ENCODE measurements around the gene CENPK.

DNA sequence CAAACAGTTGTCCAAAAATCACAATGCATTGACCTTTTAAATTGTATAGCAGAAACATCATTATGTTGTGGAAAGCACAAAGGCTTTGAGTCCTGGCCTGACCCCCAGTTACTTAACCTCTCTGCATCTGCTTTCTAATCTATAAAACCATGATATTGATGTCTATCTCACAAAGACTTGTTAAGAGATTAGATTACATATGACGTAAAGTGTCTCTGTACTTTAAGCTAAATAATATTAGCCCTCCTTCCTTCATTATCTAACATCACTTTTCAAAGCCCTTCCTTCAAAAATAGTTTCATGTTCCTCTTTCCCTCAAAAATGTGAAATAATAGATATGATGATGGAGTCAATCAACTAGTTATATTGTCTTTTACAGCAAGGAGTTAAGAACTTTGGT, 84.6 kb downstream of the CENPK start:
- TF ChIP-seq, protein P1, sequence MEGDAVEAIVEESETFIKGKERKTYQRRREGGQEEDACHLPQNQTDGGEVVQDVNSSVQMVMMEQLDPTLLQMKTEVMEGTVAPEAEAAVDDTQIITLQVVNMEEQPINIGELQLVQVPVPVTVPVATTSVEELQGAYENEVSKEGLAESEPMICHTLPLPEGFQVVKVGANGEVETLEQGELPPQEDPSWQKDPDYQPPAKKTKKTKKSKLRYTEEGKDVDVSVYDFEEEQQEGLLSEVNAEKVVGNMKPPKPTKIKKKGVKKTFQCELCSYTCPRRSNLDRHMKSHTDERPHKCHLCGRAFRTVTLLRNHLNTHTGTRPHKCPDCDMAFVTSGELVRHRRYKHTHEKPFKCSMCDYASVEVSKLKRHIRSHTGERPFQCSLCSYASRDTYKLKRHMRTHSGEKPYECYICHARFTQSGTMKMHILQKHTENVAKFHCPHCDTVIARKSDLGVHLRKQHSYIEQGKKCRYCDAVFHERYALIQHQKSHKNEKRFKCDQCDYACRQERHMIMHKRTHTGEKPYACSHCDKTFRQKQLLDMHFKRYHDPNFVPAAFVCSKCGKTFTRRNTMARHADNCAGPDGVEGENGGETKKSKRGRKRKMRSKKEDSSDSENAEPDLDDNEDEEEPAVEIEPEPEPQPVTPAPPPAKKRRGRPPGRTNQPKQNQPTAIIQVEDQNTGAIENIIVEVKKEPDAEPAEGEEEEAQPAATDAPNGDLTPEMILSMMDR (conservative IDR thresholded peaks at IDR 0.05; ENCODE audit: low read depth, low read length): no peak
- no peak for TF ChIP-seq EZH2 (IDR thresholded peaks at IDR 0.05; ENCODE audit: borderline replicate concordance, low read depth, low read length, poor library complexity, severe bottlenecking)
